HG03575 (cell line): ENCODE data around the gene PRR14.
"Not testable (repeated sequence)": the region's sequence is repeated elsewhere in the genome, so short reads cannot be mapped to it uniquely, and the experiment has no call there.

Experiments used
- ATAC-seq: cut with Tn5 transposase; IDR thresholded peaks from one replicate; pipeline ENCODE4 v1.9.1; 2021; ENCODE audit not compliant: unreplicated experiment, insufficient number of reproducible peaks, low FRiP score; ENCODE audit errors: extremely low read depth

Gene PRR14

GRCh38 chr16:30626236-30626635 is 24.5 kb upstream of the PRR14 start:
- no peak for ATAC-seq

GRCh38 chr16:30628628-30629540 is 21.9 kb upstream of the PRR14 start:
- ATAC-seq = no peak

- ATAC-seq = not testable (repeated sequence)
These were observed 18.3 kb upstream of the PRR14 start for GRCh38 chr16:30632454-30632853.

- no peak for ATAC-seq
These were observed 17.2 kb upstream of the PRR14 start for GRCh38 chr16:30633526-30633925.

- ATAC-seq = no peak
These were observed 14.2 kb upstream of the PRR14 start for GRCh38 chr16:30636599-30636998.

- ATAC-seq = not testable (repeated sequence)
These were observed 13.6 kb upstream of the PRR14 start for GRCh38 chr16:30637139-30637538.

- no peak for ATAC-seq
These were observed 12.8 kb upstream of the PRR14 start for GRCh38 chr16:30637944-30638343.

- no peak for ATAC-seq
These were observed 9.3 kb upstream of the PRR14 start for GRCh38 chr16:30641378-30641982.

- no peak for ATAC-seq
These were observed 6.4 kb upstream of the PRR14 start for GRCh38 chr16:30644334-30644830.

- ATAC-seq = no peak
These were observed 5.0 kb upstream of the PRR14 start for GRCh38 chr16:30645727-30646126.

GRCh38 chr16:30647274-30647571 is 3.5 kb upstream of the PRR14 start:
- no peak for ATAC-seq

GRCh38 chr16:30649725-30650368 is 913 bp upstream of the PRR14 start:
- ATAC-seq = no peak

GRCh38 chr16:30651124-30652004 is 604 bp downstream of the PRR14 start:
- ATAC-seq = peak; percentile 6

GRCh38 chr16:30652005-30652296 is 1.2 kb downstream of the PRR14 start:
- ATAC-seq = no peak

GRCh38 chr16:30652718-30653117 is 2.0 kb downstream of the PRR14 start:
- ATAC-seq = no peak

- ATAC-seq = no peak
These were observed 4.1 kb downstream of the PRR14 start for GRCh38 chr16:30654856-30655255.

- no peak for ATAC-seq
These were observed 5.1 kb downstream of the PRR14 start for GRCh38 chr16:30655815-30656347.

GRCh38 chr16:30656388-30656787 is 5.6 kb downstream of the PRR14 start:
- no peak for ATAC-seq
